ENCODE data around the gene CACNG7.

CACNG7 gene

GRCh38 chr19:53981376-53981951 is 72.4 kb downstream of the CACNG7 start:
- no peak for ATAC-seq
- no peak for TF ChIP-seq TCF4 (CRISPR knock-in tag; IDR thresholded peaks at IDR 0.05; ENCODE audit: borderline replicate concordance)
- TF ChIP-seq, protein P1, sequence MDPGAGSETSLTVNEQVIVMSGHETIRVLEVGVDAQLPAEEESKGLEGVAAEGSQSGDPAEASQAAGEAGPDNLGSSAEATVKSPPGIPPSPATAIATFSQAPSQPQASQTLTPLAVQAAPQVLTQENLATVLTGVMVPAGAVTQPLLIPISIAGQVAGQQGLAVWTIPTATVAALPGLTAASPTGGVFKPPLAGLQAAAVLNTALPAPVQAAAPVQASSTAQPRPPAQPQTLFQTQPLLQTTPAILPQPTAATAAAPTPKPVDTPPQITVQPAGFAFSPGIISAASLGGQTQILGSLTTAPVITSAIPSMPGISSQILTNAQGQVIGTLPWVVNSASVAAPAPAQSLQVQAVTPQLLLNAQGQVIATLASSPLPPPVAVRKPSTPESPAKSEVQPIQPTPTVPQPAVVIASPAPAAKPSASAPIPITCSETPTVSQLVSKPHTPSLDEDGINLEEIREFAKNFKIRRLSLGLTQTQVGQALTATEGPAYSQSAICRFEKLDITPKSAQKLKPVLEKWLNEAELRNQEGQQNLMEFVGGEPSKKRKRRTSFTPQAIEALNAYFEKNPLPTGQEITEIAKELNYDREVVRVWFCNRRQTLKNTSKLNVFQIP (CRISPR knock-in tag; IDR thresholded peaks at IDR 0.05; ENCODE audit: borderline replicate concordance, low read depth), result no peak
- TF ChIP-seq, protein P2, sequence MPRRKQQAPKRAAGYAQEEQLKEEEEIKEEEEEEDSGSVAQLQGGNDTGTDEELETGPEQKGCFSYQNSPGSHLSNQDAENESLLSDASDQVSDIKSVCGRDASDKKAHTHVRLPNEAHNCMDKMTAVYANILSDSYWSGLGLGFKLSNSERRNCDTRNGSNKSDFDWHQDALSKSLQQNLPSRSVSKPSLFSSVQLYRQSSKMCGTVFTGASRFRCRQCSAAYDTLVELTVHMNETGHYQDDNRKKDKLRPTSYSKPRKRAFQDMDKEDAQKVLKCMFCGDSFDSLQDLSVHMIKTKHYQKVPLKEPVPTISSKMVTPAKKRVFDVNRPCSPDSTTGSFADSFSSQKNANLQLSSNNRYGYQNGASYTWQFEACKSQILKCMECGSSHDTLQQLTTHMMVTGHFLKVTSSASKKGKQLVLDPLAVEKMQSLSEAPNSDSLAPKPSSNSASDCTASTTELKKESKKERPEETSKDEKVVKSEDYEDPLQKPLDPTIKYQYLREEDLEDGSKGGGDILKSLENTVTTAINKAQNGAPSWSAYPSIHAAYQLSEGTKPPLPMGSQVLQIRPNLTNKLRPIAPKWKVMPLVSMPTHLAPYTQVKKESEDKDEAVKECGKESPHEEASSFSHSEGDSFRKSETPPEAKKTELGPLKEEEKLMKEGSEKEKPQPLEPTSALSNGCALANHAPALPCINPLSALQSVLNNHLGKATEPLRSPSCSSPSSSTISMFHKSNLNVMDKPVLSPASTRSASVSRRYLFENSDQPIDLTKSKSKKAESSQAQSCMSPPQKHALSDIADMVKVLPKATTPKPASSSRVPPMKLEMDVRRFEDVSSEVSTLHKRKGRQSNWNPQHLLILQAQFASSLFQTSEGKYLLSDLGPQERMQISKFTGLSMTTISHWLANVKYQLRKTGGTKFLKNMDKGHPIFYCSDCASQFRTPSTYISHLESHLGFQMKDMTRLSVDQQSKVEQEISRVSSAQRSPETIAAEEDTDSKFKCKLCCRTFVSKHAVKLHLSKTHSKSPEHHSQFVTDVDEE (CRISPR knock-in tag; IDR thresholded peaks at IDR 0.05), result no peak

DNA sequence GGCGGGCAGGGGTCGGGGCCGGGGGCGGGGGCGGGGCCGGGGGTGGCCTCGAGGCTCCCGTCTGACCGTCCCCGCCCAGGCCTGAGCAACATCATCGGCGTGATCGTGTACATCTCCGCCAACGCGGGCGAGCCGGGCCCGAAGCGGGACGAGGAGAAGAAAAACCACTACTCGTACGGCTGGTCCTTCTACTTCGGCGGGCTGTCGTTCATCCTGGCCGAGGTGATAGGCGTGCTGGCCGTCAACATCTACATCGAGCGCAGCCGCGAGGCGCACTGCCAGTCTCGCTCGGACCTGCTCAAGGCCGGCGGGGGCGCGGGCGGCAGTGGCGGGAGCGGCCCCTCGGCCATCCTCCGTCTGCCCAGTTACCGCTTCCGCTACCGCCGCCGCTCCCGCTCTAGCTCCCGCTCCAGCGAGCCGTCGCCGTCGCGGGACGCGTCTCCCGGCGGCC is 72.9 kb downstream of the CACNG7 start:
- ATAC-seq, result no peak
- no peak for TF ChIP-seq TCF4 (CRISPR knock-in tag; IDR thresholded peaks at IDR 0.05; ENCODE audit: borderline replicate concordance)
- TF ChIP-seq, protein P3, sequence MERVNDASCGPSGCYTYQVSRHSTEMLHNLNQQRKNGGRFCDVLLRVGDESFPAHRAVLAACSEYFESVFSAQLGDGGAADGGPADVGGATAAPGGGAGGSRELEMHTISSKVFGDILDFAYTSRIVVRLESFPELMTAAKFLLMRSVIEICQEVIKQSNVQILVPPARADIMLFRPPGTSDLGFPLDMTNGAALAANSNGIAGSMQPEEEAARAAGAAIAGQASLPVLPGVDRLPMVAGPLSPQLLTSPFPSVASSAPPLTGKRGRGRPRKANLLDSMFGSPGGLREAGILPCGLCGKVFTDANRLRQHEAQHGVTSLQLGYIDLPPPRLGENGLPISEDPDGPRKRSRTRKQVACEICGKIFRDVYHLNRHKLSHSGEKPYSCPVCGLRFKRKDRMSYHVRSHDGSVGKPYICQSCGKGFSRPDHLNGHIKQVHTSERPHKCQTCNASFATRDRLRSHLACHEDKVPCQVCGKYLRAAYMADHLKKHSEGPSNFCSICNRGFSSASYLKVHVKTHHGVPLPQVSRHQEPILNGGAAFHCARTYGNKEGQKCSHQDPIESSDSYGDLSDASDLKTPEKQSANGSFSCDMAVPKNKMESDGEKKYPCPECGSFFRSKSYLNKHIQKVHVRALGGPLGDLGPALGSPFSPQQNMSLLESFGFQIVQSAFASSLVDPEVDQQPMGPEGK (CRISPR knock-in tag; IDR thresholded peaks at IDR 0.05; ENCODE audit: borderline replicate concordance), result no peak
- TF ChIP-seq ESRRG (CRISPR knock-in tag; IDR thresholded peaks at IDR 0.05), result no peak
- no peak for TF ChIP-seq CREB5 (CRISPR knock-in tag; IDR thresholded peaks at IDR 0.05; ENCODE audit: low read depth)
- no peak for TF ChIP-seq ZNF565 (CRISPR knock-in tag; conservative IDR thresholded peaks at IDR 0.05; ENCODE audit: low read depth)
- TF ChIP-seq RARB (CRISPR knock-in tag; IDR thresholded peaks at IDR 0.05), result no peak
- TF ChIP-seq, protein P1 (CRISPR knock-in tag; IDR thresholded peaks at IDR 0.05; ENCODE audit: borderline replicate concordance, low read depth), result no peak

GRCh38 chr19:53982611-53983010 is 73.5 kb downstream of the CACNG7 start:
- ATAC-seq, result no peak
- TF ChIP-seq TCF4 (CRISPR knock-in tag; IDR thresholded peaks at IDR 0.05; ENCODE audit: borderline replicate concordance) (no peak), ARNTL (CRISPR knock-in tag; IDR thresholded peaks at IDR 0.05; ENCODE audit: borderline replicate concordance, low read depth) (no peak), ZNF565 (CRISPR knock-in tag; conservative IDR thresholded peaks at IDR 0.05; ENCODE audit: low read depth) (no peak), SNAI2 (CRISPR knock-in tag; IDR thresholded peaks at IDR 0.05) (no peak), ZC3H10 (CRISPR knock-in tag; IDR thresholded peaks at IDR 0.05) (no peak), CSDC2 (CRISPR knock-in tag; IDR thresholded peaks at IDR 0.05) (no peak), CSRNP3 (CRISPR knock-in tag; IDR thresholded peaks at IDR 0.05) (no peak), RARB (CRISPR knock-in tag; IDR thresholded peaks at IDR 0.05) (no peak), CREB5 (CRISPR knock-in tag; IDR thresholded peaks at IDR 0.05; ENCODE audit: low read depth) (no peak), ISL1 (CRISPR knock-in tag; IDR thresholded peaks at IDR 0.05) (no peak), ESRRG (CRISPR knock-in tag; IDR thresholded peaks at IDR 0.05) (no peak), PPARA (CRISPR knock-in tag; IDR thresholded peaks at IDR 0.05; ENCODE audit: borderline replicate concordance) (no peak), GLIS3 (CRISPR knock-in tag; IDR thresholded peaks at IDR 0.05) (no peak), OSR1 (CRISPR knock-in tag; IDR thresholded peaks at IDR 0.05) (no peak), ZNF8 (CRISPR knock-in tag; IDR thresholded peaks at IDR 0.05) (no peak)
- TF ChIP-seq, protein P3 (CRISPR knock-in tag; IDR thresholded peaks at IDR 0.05; ENCODE audit: borderline replicate concordance), result no peak
- TF ChIP-seq, protein P1 (CRISPR knock-in tag; IDR thresholded peaks at IDR 0.05; ENCODE audit: borderline replicate concordance, low read depth), result no peak
